GM12878 (cell line): ENCODE results near the gene CCSER1. TPM values are rescaled to one million over a fixed set of nuclear protein-coding genes. Genes with fewer than 3 reads are reported as not detected.

Experiments
- ATAC-seq: fragments of 200-7000 bp; cut with Tn5 transposase; 3 replicates; pipeline ENCODE4 v1.9.1; 2020; ENCODE audit warnings: mild to moderate bottlenecking, moderate library complexity
- BruUV-seq: library from RNA; stranded (reverse); fragments of 400-500 nt; replicated peaks from 2 replicates; lab custom pipeline; 2021; lab: Mats Ljungman, UMichigan
- CTCF ChIA-PET: fragments of 300-600 bp; sonication (Branson Sonifier 250); formaldehyde crosslinking; extraction: SDS; loops from one replicate; lab custom pipeline; 2021; ENCODE audit warnings: inconsistent platforms; lab: Yijun Ruan, JAX
- POLR2A ChIA-PET: fragments of 350-600 bp; formaldehyde crosslinking; extraction: SDS; loops from one replicate; lab custom pipeline; 2021; ENCODE audit warnings: inconsistent platforms; lab: Charles Lee
- RAD21 ChIA-PET: fragments of 300-600 bp; sonication (Branson Sonifier 250); formaldehyde crosslinking; loops from one replicate; lab custom pipeline; 2023; ENCODE audit warnings: antibody characterized with exemption; ENCODE audit not compliant: unreplicated experiment; lab: Charles Lee
- SMC1A ChIA-PET: fragments of 300-600 bp; sonication (Branson Sonifier 250); formaldehyde crosslinking; loops from one replicate; lab custom pipeline; 2023; ENCODE audit not compliant: unreplicated experiment, uncharacterized antibody; lab: Charles Lee
- DNase-seq: peaks from one replicate; pipeline ENCODE4 v3.0.0-alpha.2; 2011; ENCODE audit warnings: low read depth, low spot score
- FAIRE-seq: peaks from 3 replicates; lab custom pipeline; 2011; peaks lifted over from hg19 to GRCh38; lab: Jason Lieb, UNC
- H2AFZ ChIP-seq: 2 replicates; pipeline ENCODE4 v1.6.0; 2011; ENCODE audit warnings: low read depth, low read length, control low read depth; ENCODE audit not compliant: control insufficient read depth
- H3K27ac ChIP-seq: 2 replicates; pipeline ENCODE4 v1.5.1; 2011; ENCODE audit warnings: control low read depth; ENCODE audit not compliant: control insufficient read depth, insufficient read depth
- H3K27me3 ChIP-seq, 2 experiments: replicated peaks in 1 of 2; 2 replicates each; pipeline versions ENCODE4 v1.6.0 to v1.6.1; 2011; ENCODE audit warnings: low read length in 1 of 2; ENCODE audit not compliant: control insufficient read depth in 2 of 2, insufficient read depth in 2 of 2
- H3K36me3 ChIP-seq, 2 experiments: 2 replicates each; pipeline ENCODE4 v1.5.1; 2011; ENCODE audit warnings: low read length in 1 of 2; ENCODE audit not compliant: control insufficient read depth in 2 of 2, insufficient read depth in 2 of 2
- H3K4me1 ChIP-seq: 2 replicates; pipeline ENCODE4 v1.6.1; 2011; ENCODE audit warnings: mild to moderate bottlenecking, low read length, moderate library complexity, mixed read lengths; ENCODE audit not compliant: control insufficient read depth, insufficient read depth
- H3K4me2 ChIP-seq: 2 replicates; pipeline ENCODE4 v1.6.0; 2011; ENCODE audit warnings: control low read depth; ENCODE audit not compliant: control insufficient read depth, insufficient read depth
- H3K4me3 ChIP-seq: fragments of 200-600 bp; sonication (generic); 2 replicates; pipeline ENCODE4 v1.5.1; 2016
- H3K79me2 ChIP-seq: 2 replicates; pipeline ENCODE4 v1.6.0; 2011; ENCODE audit warnings: low read length; ENCODE audit not compliant: control insufficient read depth, insufficient read depth
- H3K9ac ChIP-seq: 2 replicates; pipeline ENCODE4 v1.8.0; 2011; ENCODE audit warnings: low read length, control low read depth, mixed read lengths; ENCODE audit not compliant: control insufficient read depth, insufficient read depth
- H3K9me3 ChIP-seq: replicated peaks from 3 replicates; pipeline ENCODE4 v1.5.1; 2011; ENCODE audit warnings: mild to moderate bottlenecking, low read length; ENCODE audit not compliant: control insufficient read depth, insufficient read depth
- H4K20me1 ChIP-seq: 2 replicates; pipeline ENCODE4 v1.6.0; 2011; ENCODE audit not compliant: control insufficient read depth, insufficient read depth
- BACH1 ChIP-seq: fragments of 450-650 bp; IDR thresholded peaks from 2 replicates; pipeline ENCODE4 v1.6.1; 2017; ENCODE audit warnings: mild to moderate bottlenecking, borderline replicate concordance
- FOXK2 ChIP-seq: fragments of 450-650 bp; IDR thresholded peaks from 2 replicates; pipeline ENCODE4 v1.6.1; 2017; ENCODE audit warnings: mild to moderate bottlenecking, moderate library complexity
- HDAC6 ChIP-seq: fragments of 200-600 bp; sonication (generic); IDR thresholded peaks from one replicate; pipeline ENCODE4 v1.8.0; 2017; ENCODE audit warnings: antibody characterized with exemption; ENCODE audit not compliant: unreplicated experiment
- KDM1A ChIP-seq: fragments of 200-600 bp; sonication (generic); IDR thresholded peaks from 2 replicates; pipeline ENCODE4 v1.6.1; 2016; ENCODE audit warnings: borderline replicate concordance
- KLF5 ChIP-seq: fragments of 450-650 bp; IDR thresholded peaks from 2 replicates; pipeline ENCODE4 v1.6.1; 2014; ENCODE audit warnings: mild to moderate bottlenecking; ENCODE audit not compliant: partially characterized antibody
- RELA ChIP-seq: fragments of 450-650 bp; IDR thresholded peaks from 2 replicates; pipeline ENCODE4 v1.8.0; 2014; ENCODE audit warnings: borderline replicate concordance; ENCODE audit not compliant: partially characterized antibody
- STAT3 ChIP-seq: IDR thresholded peaks from 2 replicates; pipeline ENCODE4 v1.6.1; 2011; ENCODE audit warnings: low read depth, low read length, improper control_type of control experiment
- TCF12 ChIP-seq: IDR thresholded peaks from 2 replicates; pipeline ENCODE4 v1.6.1; 2011; ENCODE audit warnings: low read depth, mild to moderate bottlenecking, low read length
- YY1 ChIP-seq: IDR thresholded peaks from 2 replicates; pipeline ENCODE4 v1.6.1; 2011; ENCODE audit warnings: low read depth, mild to moderate bottlenecking, low read length
- ZNF274 ChIP-seq: IDR thresholded peaks from one replicate; pipeline ENCODE4 v1.8.0; 2011; ENCODE audit not compliant: insufficient read length, insufficient read depth
- WGBS: methylation state at CpG from one replicate; pipeline ENCODE4 v1.1.6; 2016; ENCODE audit warnings: low lambda C conversion rate; ENCODE audit not compliant: insufficient replicate concordance, insufficient coverage; ENCODE audit errors: missing lambda C conversion rate; 5-methylcytosine and 5-hydroxymethylcytosine counted together
- in situ Hi-C: fragments of 300-500 bp; cut with MboI; formaldehyde crosslinking; loops from 9 replicates; pipeline ENCODE4 v1.14.3; 2018; ENCODE audit warnings: mixed read lengths
- intact Hi-C: fragments of 100-400 bp; cut with micrococcal nuclease; formaldehyde crosslinking; loops from one replicate; pipeline ENCODE4 v1.14.2; 2022; ENCODE audit not compliant: unreplicated experiment
- polyA plus RNA-seq, 11 experiments: library from polyadenylated mRNA; depleted of rRNA in 4 of 11; unstranded in 6 of 11; stranded (reverse) in 5 of 11; fragments of >200 nt; fragmentation: Nextera tagmentation in 4 of 11; fragmentation: Illumina TruSeq in 1 of 11; extraction: Ambion mirVana in 4 of 11; extraction: Trizol in 1 of 11; gene quantifications; 1 replicate in 1 of 11; 2 replicates in 10 of 11; pipeline versions ENCODE4 v1.2.1 to v1.2.3, GENCODE V29; 2011 to 2016; ENCODE audit warnings: inconsistent platforms in 2 of 11, missing spikeins in 2 of 11, low read depth in 1 of 11
- total RNA-seq, 4 experiments: library from RNA; depleted of rRNA in 3 of 4; stranded (reverse); fragments of >200 nt in 3 of 4; fragmentation: Illumina TruSeq in 1 of 4; extraction: Trizol in 1 of 4; gene quantifications; 2 replicates each; pipeline versions ENCODE4 v1.2.1 to v1.2.3, GENCODE V29; 2013 to 2021
- TF ChIP-seq, protein P1 (sequence below): IDR thresholded peaks from 2 replicates; pipeline ENCODE4 v1.6.1; 2011; ENCODE audit warnings: borderline replicate concordance, low read depth, mild to moderate bottlenecking, moderate library complexity, mixed read lengths, low read length; ENCODE audit not compliant: insufficient read depth; ENCODE audit errors: extremely low read length

Gene CCSER1
- total and polyA plus RNA-seq, 10 of the 15 experiments (the other 5 are each of a cell fraction or from before 2014, with no cell fraction given) = 0.22 to 2.7 (median 1.0) TPM

DNA sequence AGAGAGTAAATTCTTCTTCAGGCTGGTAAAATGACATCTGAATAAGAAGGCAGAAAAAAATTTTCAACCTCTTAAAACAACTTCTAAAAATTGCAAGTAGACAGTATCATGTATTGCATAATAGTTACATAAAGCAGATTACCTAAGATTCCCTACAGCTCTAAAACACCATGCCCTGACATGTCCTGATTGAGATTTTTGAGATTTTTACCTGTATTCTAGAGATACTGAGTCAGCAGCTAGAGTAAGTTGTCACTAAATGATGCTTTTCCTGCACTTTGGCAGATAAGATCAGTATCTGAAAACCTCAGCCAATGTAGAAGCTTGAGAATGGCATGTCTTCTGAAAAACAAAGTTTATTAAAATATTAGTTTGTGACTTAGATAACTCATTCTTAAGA is 713.6 kb downstream of the CCSER1 start:
- RAD21 ChIA-PET = no interaction called here
- in situ Hi-C loops = no loop called here

DNA sequence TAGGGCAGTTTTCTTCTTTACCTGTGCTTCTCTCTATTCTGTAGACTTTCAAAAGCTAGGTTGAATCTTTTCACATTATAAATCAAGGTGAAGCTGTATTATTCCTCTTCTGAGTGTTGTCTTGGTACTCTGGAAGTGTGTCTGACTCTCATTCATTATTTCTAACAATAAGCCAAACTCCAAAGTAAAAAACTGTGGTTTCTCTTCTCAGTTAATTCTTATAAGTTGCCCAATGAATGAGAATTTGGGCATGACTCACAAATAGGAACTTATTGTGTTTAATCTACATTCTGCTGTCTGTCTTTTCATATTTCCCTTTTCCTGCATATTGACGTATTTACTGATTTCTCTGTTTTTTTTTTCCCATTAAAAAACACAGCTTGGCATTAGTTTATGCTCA is 714.5 kb downstream of the CCSER1 start:
- no TSS peak for BruUV-seq
- in situ Hi-C loops = no loop called here
- 0% methylated on average over 1 of the region's 1 CpG for WGBS
- TF ChIP-seq FOXK2 (no peak), TCF12 (no peak), ZNF274 (no peak), BACH1 (no peak), KLF5 (no peak)
- Histone ChIP-seq H3K9me3 (no peaks in the 10 kb centered on the region), H3K27me3 (no peaks in the 10 kb centered on the region), H3K4me3 (no peak overlapping the region), H3K36me3 (no peaks in the 10 kb centered on the region), H3K27ac (no peak overlapping the region), H2AFZ (no peak overlapping the region), H4K20me1 (no peaks in the 10 kb centered on the region), H3K4me1 (no peaks in the 10 kb centered on the region), H3K9ac (no peak overlapping the region), H3K79me2 (no peaks in the 10 kb centered on the region), H3K4me2 (no peak overlapping the region)
- SMC1A ChIA-PET = interaction anchor here (1.4 kb wide), 1 partner anchor 147 kb away, joined by 3 read pairs; no protein-coding TSS in a partner anchor
- intact Hi-C loops = no loop called here
- POLR2A ChIA-PET = interaction anchor here (0.7 kb wide), 3 partner anchors 153 to 1737 kb away, joined by 3 to 7 read pairs (median 5); no protein-coding TSS in a partner anchor
- DNase-seq = no peak
- CTCF ChIA-PET = no interaction called here
- RAD21 ChIA-PET = no interaction called here
- no peak for FAIRE-seq
- no peak for ATAC-seq

More for the DNA sequence above, 713.6 kb downstream of the CCSER1 start:
- DNase-seq (no peak), ATAC-seq (no peak), FAIRE-seq (no peak)
- ChIA-PET SMC1A (interaction anchor here (0.9 kb wide), 1 partner anchor 31 kb away, joined by 3 read pairs; no protein-coding TSS in a partner anchor), POLR2A (interaction anchor here (0.7 kb wide), 1 partner anchor 756 kb away, joined by 3 read pairs; no protein-coding TSS in a partner anchor), CTCF (no interaction called here)
- Histone ChIP-seq H4K20me1 (no peaks in the 10 kb centered on the region), H3K27me3 (no peaks in the 10 kb centered on the region), H3K4me3 (no peak overlapping the region), H3K27ac (no peak overlapping the region), H3K4me1 (no peaks in the 10 kb centered on the region), H3K9me3 (no peaks in the 10 kb centered on the region), H3K79me2 (no peaks in the 10 kb centered on the region), H3K36me3 (no peaks in the 10 kb centered on the region), H2AFZ (no peak overlapping the region), H3K4me2 (no peak overlapping the region), H3K9ac (no peak overlapping the region)
- TF ChIP-seq STAT3 (no peak), YY1 (no peak), HDAC6 (no peak), RELA (no peak), KDM1A (no peak)
- TF ChIP-seq, protein P1, sequence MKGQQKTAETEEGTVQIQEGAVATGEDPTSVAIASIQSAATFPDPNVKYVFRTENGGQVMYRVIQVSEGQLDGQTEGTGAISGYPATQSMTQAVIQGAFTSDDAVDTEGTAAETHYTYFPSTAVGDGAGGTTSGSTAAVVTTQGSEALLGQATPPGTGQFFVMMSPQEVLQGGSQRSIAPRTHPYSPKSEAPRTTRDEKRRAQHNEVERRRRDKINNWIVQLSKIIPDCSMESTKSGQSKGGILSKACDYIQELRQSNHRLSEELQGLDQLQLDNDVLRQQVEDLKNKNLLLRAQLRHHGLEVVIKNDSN = no peak
- no TSS peak for BruUV-seq
- intact Hi-C loops = no loop called here
